H9 (cell line): ENCODE data around the gene DMTF1. TPM values are rescaled to one million over a fixed set of nuclear protein-coding genes. Genes with fewer than 3 reads are reported as not detected.

Experiments used
- DNase-seq: peaks from one replicate; pipeline ENCODE4 v3.0.0-alpha.2; 2017
- H2AFZ ChIP-seq: one replicate; pipeline ENCODE4 v1.6.1; 2013; ENCODE audit warnings: mild to moderate bottlenecking, low read length, control low read depth, moderate library complexity
- H2AK5ac ChIP-seq: 2 replicates; pipeline ENCODE4 v1.6.1; 2013; ENCODE audit warnings: low read length, control low read depth, mixed read lengths; ENCODE audit not compliant: insufficient read length
- H2BK120ac ChIP-seq: one replicate; pipeline ENCODE4 v1.6.1; 2013; ENCODE audit warnings: low read depth, mild to moderate bottlenecking, low read length, control low read depth, inconsistent platforms; ENCODE audit not compliant: poor library complexity, severe bottlenecking
- H2BK12ac ChIP-seq: 2 replicates; pipeline ENCODE4 v1.6.1; 2013; ENCODE audit warnings: low read length, control low read depth, mixed read lengths, low read depth; ENCODE audit not compliant: insufficient read length
- H2BK15ac ChIP-seq: 2 replicates; pipeline ENCODE4 v1.6.1; 2013; ENCODE audit warnings: low read depth, low read length, control low read depth
- H2BK20ac ChIP-seq: one replicate; pipeline ENCODE4 v1.6.1; 2013; ENCODE audit warnings: low read depth, mild to moderate bottlenecking, low read length, control low read depth, inconsistent platforms; ENCODE audit not compliant: poor library complexity, severe bottlenecking
- H2BK5ac ChIP-seq: 2 replicates; pipeline ENCODE4 v1.6.1; 2013; ENCODE audit warnings: low read length, control low read depth, mixed read lengths; ENCODE audit not compliant: insufficient read length
- H3K14ac ChIP-seq: 2 replicates; pipeline ENCODE4 v1.6.1; 2013; ENCODE audit warnings: low read length, control low read depth; ENCODE audit not compliant: insufficient read depth
- H3K18ac ChIP-seq: 2 replicates; pipeline ENCODE4 v1.6.1; 2013; ENCODE audit warnings: low read depth, mild to moderate bottlenecking, mixed read lengths, low read length, control low read depth; ENCODE audit not compliant: insufficient read length
- H3K23ac ChIP-seq: 2 replicates; pipeline ENCODE4 v1.6.1; 2013; ENCODE audit warnings: low read length, control low read depth, mixed read lengths, low read depth; ENCODE audit not compliant: insufficient read length
- H3K23me2 ChIP-seq: 2 replicates; pipeline ENCODE4 v1.6.1; 2013; ENCODE audit warnings: low read depth, mild to moderate bottlenecking, mixed read lengths, low read length, control low read depth; ENCODE audit not compliant: insufficient read length, poor library complexity, severe bottlenecking
- H3K27ac ChIP-seq: 2 replicates; pipeline ENCODE4 v1.5.1; 2013; ENCODE audit warnings: low read length, control low read depth, mixed read lengths, low read depth; ENCODE audit not compliant: insufficient read length
- H3K27me3 ChIP-seq: 2 replicates; pipeline ENCODE4 v1.6.1; 2013; ENCODE audit warnings: low read length, control low read depth, inconsistent platforms; ENCODE audit not compliant: insufficient read depth
- H3K4ac ChIP-seq: 2 replicates; pipeline ENCODE4 v1.6.1; 2013; ENCODE audit warnings: low read depth, mild to moderate bottlenecking, control low read depth, inconsistent platforms, low read length, moderate library complexity
- H3K4me1 ChIP-seq: 2 replicates; pipeline ENCODE4 v1.6.1; 2013; ENCODE audit warnings: low read length, control low read depth, inconsistent platforms; ENCODE audit not compliant: insufficient read depth
- H3K4me2 ChIP-seq: 2 replicates; pipeline ENCODE4 v1.6.1; 2013; ENCODE audit warnings: low read length, control low read depth, mixed read lengths; ENCODE audit not compliant: insufficient read length, insufficient read depth
- H3K56ac ChIP-seq: 2 replicates; pipeline ENCODE4 v1.6.1; 2013; ENCODE audit warnings: low read depth, mild to moderate bottlenecking, mixed read lengths, low read length, control low read depth; ENCODE audit not compliant: insufficient read length
- H3K79me1 ChIP-seq: 2 replicates; pipeline ENCODE4 v1.6.1; 2013; ENCODE audit warnings: low read depth, mild to moderate bottlenecking, moderate library complexity, low read length, control low read depth, inconsistent platforms; ENCODE audit not compliant: insufficient read depth, poor library complexity, severe bottlenecking
- H3K79me2 ChIP-seq: 2 replicates; pipeline ENCODE4 v1.6.1; 2013; ENCODE audit warnings: low read length, control low read depth, inconsistent platforms; ENCODE audit not compliant: insufficient read depth
- H3K9ac ChIP-seq: 2 replicates; pipeline ENCODE4 v1.6.1; 2013; ENCODE audit warnings: low read length, control low read depth, mixed read lengths; ENCODE audit not compliant: insufficient read length; ENCODE audit errors: extremely low read depth
- H3K9me3 ChIP-seq: one replicate; pipeline ENCODE4 v1.6.1; 2013; ENCODE audit warnings: low read depth, low read length, inconsistent platforms; ENCODE audit not compliant: control insufficient read depth
- H3T11ph ChIP-seq: one replicate; pipeline ENCODE4 v1.6.1; 2013; ENCODE audit warnings: mild to moderate bottlenecking, low read length, control low read depth, inconsistent platforms
- H4K20me1 ChIP-seq: one replicate; pipeline ENCODE4 v1.6.1; 2013; ENCODE audit not compliant: control insufficient read depth, insufficient read length, insufficient read depth
- H4K5ac ChIP-seq: 2 replicates; pipeline ENCODE4 v1.6.1; 2013; ENCODE audit warnings: low read depth, mild to moderate bottlenecking, mixed read lengths, low read length, control low read depth; ENCODE audit not compliant: insufficient read length
- H4K8ac ChIP-seq: replicated peaks from 2 replicates; pipeline ENCODE4 v1.6.1; 2013; ENCODE audit warnings: low read length, control low read depth, mixed read lengths, low read depth; ENCODE audit not compliant: insufficient read length
- H4K91ac ChIP-seq: 2 replicates; pipeline ENCODE4 v1.6.1; 2013; ENCODE audit warnings: low read depth, mild to moderate bottlenecking, moderate library complexity, mixed read lengths, low read length, control low read depth; ENCODE audit not compliant: insufficient read length
- H3K27ac Mint-ChIP-seq, 3 experiments: 2 replicates in 2 of 3; 3 replicates in 1 of 3; pipeline ENCODE4 v1.8.0; 2020 to 2021; ENCODE audit warnings: mixed read lengths in 3 of 3, mild to moderate bottlenecking in 1 of 3, moderate library complexity in 1 of 3
- H3K27me3 Mint-ChIP-seq: 2 replicates; pipeline ENCODE4 v1.8.0; 2021; ENCODE audit warnings: low read depth, mild to moderate bottlenecking, moderate library complexity, mixed read lengths
- H3K36me3 Mint-ChIP-seq, 3 experiments: 2 replicates in 2 of 3; 3 replicates in 1 of 3; pipeline ENCODE4 v1.8.0; 2020 to 2021; ENCODE audit warnings: low read depth in 3 of 3, mixed read lengths in 3 of 3; ENCODE audit not compliant: insufficient read depth in 1 of 3
- H3K4me1 Mint-ChIP-seq, 2 experiments: 2 replicates each; pipeline ENCODE4 v1.8.0; 2020; ENCODE audit warnings: mixed read lengths in 2 of 2
- H3K4me3 Mint-ChIP-seq, 2 experiments: 2 replicates in 1 of 2; 3 replicates in 1 of 2; pipeline ENCODE4 v1.8.0; 2020 to 2021; ENCODE audit warnings: mild to moderate bottlenecking in 2 of 2, mixed read lengths in 2 of 2, moderate library complexity in 1 of 2
- H3K9me3 Mint-ChIP-seq, 2 experiments: 2 replicates in 1 of 2; 3 replicates in 1 of 2; pipeline ENCODE4 v1.8.0; 2020; ENCODE audit warnings: mild to moderate bottlenecking in 2 of 2, mixed read lengths in 2 of 2, moderate library complexity in 1 of 2
- CTCF ChIP-seq: fragments of 200-600 bp; sonication (generic); conservative IDR thresholded peaks from 3 replicates; pipeline ENCODE4 v1.8.0; 2021; ENCODE audit warnings: antibody characterized with exemption, mild to moderate bottlenecking
- WGBS: extraction: QIAGEN DNeasy Blood & Tissue Kit; methylation state at CpG from one replicate; pipeline ENCODE4 v1.1.7; 2013; ENCODE audit warnings: missing lambda C conversion rate, low lambda C conversion rate, mixed read lengths; ENCODE audit not compliant: insufficient read length; ENCODE audit errors: extremely low coverage; 5-methylcytosine and 5-hydroxymethylcytosine counted together
- total RNA-seq: library from RNA; stranded (reverse); gene quantifications from 2 replicates; pipeline ENCODE4 v1.2.1, GENCODE V29; 2021

The DMTF1 gene
- total RNA-seq, 1 experiment from 2014 or later: 111 TPM

GRCh38 chr7:87139514-87139913, 12.7 kb upstream of the DMTF1 start:
- Histone ChIP-seq H3K14ac (no peak overlapping the region), H4K20me1 (no peaks in the 10 kb centered on the region), H2AK5ac (no peak overlapping the region), H3K27ac (no peak overlapping the region), H3K27me3 (no peaks in the 10 kb centered on the region), H2BK12ac (no peak overlapping the region), H3K79me1 (no peaks in the 10 kb centered on the region), H3K23me2 (no peaks in the 10 kb centered on the region), H3K23ac (no peak overlapping the region), H3K9me3 (no peaks in the 10 kb centered on the region), H2BK5ac (no peak overlapping the region), H3T11ph (no peak overlapping the region), H2AFZ (no peak overlapping the region), H2BK120ac (no peak overlapping the region), H3K79me2 (no peaks in the 10 kb centered on the region), H4K91ac (no peak overlapping the region), H4K5ac (no peak overlapping the region), H3K4ac (no peak overlapping the region), H3K9ac (no peak overlapping the region), H3K4me2 (no peak overlapping the region), H2BK15ac (no peak overlapping the region), H2BK20ac (no peak overlapping the region), H4K8ac (no peak overlapping the region), H3K56ac (no peak overlapping the region), H3K18ac (no peak overlapping the region), H3K4me1 (no peaks in the 10 kb centered on the region)
- WGBS: no CpG with 5 or more reads among the region's 1 CpG
- DNase-seq: no peak
- Mint-ChIP-seq H3K27me3 (no peaks in the 10 kb centered on the region), H3K4me1 (no peaks in the 10 kb centered on the region), H3K9me3 (no peaks in the 10 kb centered on the region; a peak in 1 of 5 replicates), H3K36me3 (no peaks in the 10 kb centered on the region), H3K27ac (no peak overlapping the region), H3K4me3 (no peak overlapping the region)
- TF ChIP-seq CTCF: no peak
